ENCODE results near the gene KLC1.

- TF ChIP-seq GABPA (IDR thresholded peaks at IDR 0.05; ENCODE audit: borderline replicate concordance, insufficient read depth, low read length) (no peak), SP1 (IDR thresholded peaks at IDR 0.05; ENCODE audit: low read depth, low read length) (no peak), JUN (IDR thresholded peaks at IDR 0.05; ENCODE audit: low read depth, low read length) (no peak), BCL11A (IDR thresholded peaks at IDR 0.05; ENCODE audit: low read depth in 2 of 2, low read length in 2 of 2) (no peak), MAX (IDR thresholded peaks at IDR 0.05) (no peak), TEAD4 (IDR thresholded peaks at IDR 0.05; ENCODE audit: low read depth, low read length) (no peak), CTCF (IDR thresholded peaks at IDR 0.05; ENCODE audit: control extremely low read depth in 1 of 3, insufficient read depth in 1 of 3, low read depth in 1 of 3, low read length in 3 of 3) (no peak), CHD2 (IDR thresholded peaks at IDR 0.05; ENCODE audit: low read length) (no peak), CHD7 (IDR thresholded peaks at IDR 0.05; ENCODE audit: insufficient replicate concordance, low read length) (no peak), EP300 (IDR thresholded peaks at IDR 0.05; ENCODE audit: borderline replicate concordance in 1 of 2, low read depth in 2 of 2, low read length in 2 of 2) (no peak), EZH2 (IDR thresholded peaks at IDR 0.05; ENCODE audit: low read depth, low read length, severe bottlenecking) (no peak), POLR2AphosphoS5 (IDR thresholded peaks at IDR 0.05; ENCODE audit: low read depth, low read length) (no peak), TAF1 (IDR thresholded peaks at IDR 0.05; ENCODE audit: low read depth, low read length) (no peak), EGR1 (IDR thresholded peaks at IDR 0.05; ENCODE audit: borderline replicate concordance, low read depth, low read length) (no peak)
These were observed 44.6 kb upstream of the KLC1 start for GRCh38 chr14:103584326-103584915.
